Sigmoid colon (tissue), 7 donors: ENCODE results near the gene KIRREL3. TPM values are rescaled to one million over a fixed set of nuclear protein-coding genes. Genes with fewer than 3 reads are reported as not detected.

Experiments
- DNase-seq: peaks from one replicate; pipeline ENCODE4 v3.0.0-alpha.2; 2019
- H3K27ac ChIP-seq, 4 donors: fragments of 200-600 bp; sonication (generic); one replicate each; pipeline ENCODE4 v1.5.1; 2016 to 2019; ENCODE audit warnings: mild to moderate bottlenecking in 1 of 4
- H3K27me3 ChIP-seq, 3 donors: fragments of 200-600 bp; sonication (generic); one replicate each; pipeline ENCODE4 v1.5.1; 2019; ENCODE audit warnings: mild to moderate bottlenecking in 1 of 3
- H3K36me3 ChIP-seq, 4 donors: fragments of 200-600 bp; sonication (generic); one replicate each; pipeline ENCODE4 v1.5.1; 2016 to 2019
- H3K4me1 ChIP-seq, 4 donors: fragments of 200-600 bp; sonication (generic); one replicate each; pipeline ENCODE4 v1.5.1; 2017 to 2019
- H3K4me3 ChIP-seq, 4 donors: fragments of 200-600 bp; sonication (generic); one replicate each; pipeline ENCODE4 v1.5.1; 2017 to 2019; ENCODE audit warnings: mild to moderate bottlenecking in 2 of 4, moderate library complexity in 1 of 4
- H3K9me3 ChIP-seq, 4 donors: fragments of 200-600 bp in 3 of 4; sonication (generic) in 3 of 4; one replicate each; pipeline versions ENCODE4 v1.5.1 to v1.6.1; 2013 to 2019
- EP300 ChIP-seq, 4 donors: sonication (generic); formaldehyde crosslinking; IDR thresholded peaks; one replicate each; pipeline ENCODE4 v1.6.1; 2017; ENCODE audit warnings: antibody characterized with exemption in 4 of 4
- POLR2A ChIP-seq, 2 donors: fragments of 450-650 bp; IDR thresholded peaks; one replicate each; pipeline ENCODE4 v1.6.1; 2016; ENCODE audit warnings: antibody characterized with exemption in 2 of 2, mild to moderate bottlenecking in 2 of 2, moderate library complexity in 2 of 2
- POLR2AphosphoS5 ChIP-seq, 4 donors: sonication (generic); formaldehyde crosslinking; IDR thresholded peaks; one replicate each; pipeline ENCODE4 v1.6.1; 2017; ENCODE audit warnings: antibody characterized with exemption in 4 of 4
- WGBS, 2 donors: extraction: QIAGEN DNeasy Blood & Tissue Kit; methylation state at CpG; one replicate each; pipeline ENCODE4 v1.1.7; 2013; 5-methylcytosine and 5-hydroxymethylcytosine counted together
- intact Hi-C: fragments of 100-400 bp; cut with DNase I; formaldehyde crosslinking; loops from one replicate; pipeline ENCODE4 v1.15.1; 2023
- polyA plus RNA-seq, 3 donors: library from polyadenylated mRNA; stranded (reverse); fragments of 200-250 nt; gene quantifications; one replicate each; pipeline ENCODE4 v1.2.3, GENCODE V29; 2013
- total RNA-seq, 4 donors: library from RNA; depleted of rRNA; stranded (reverse); fragments of >200 nt; gene quantifications; one replicate each; pipeline ENCODE4 v1.1.0, GENCODE V29; 2016
- TF ChIP-seq, protein P1 (sequence below), 4 experiments: fragments of 450-650 bp in 3 of 4; fragments of 200-600 bp in 1 of 4; IDR thresholded peaks; one replicate each; pipeline ENCODE4 v1.5.1; 2016 to 2019; ENCODE audit warnings: antibody characterized with exemption in 4 of 4, mild to moderate bottlenecking in 3 of 4, moderate library complexity in 2 of 4
- donor health status: healthy with polysubstance abuse.
- donor health status: Bipolar disorder and iron deficiency.
- donor health status: healthy.

The KIRREL3 gene
- total and polyA plus RNA-seq, 7 donors = under 0.01 to 3.3 (median 1.0) TPM

DNA sequence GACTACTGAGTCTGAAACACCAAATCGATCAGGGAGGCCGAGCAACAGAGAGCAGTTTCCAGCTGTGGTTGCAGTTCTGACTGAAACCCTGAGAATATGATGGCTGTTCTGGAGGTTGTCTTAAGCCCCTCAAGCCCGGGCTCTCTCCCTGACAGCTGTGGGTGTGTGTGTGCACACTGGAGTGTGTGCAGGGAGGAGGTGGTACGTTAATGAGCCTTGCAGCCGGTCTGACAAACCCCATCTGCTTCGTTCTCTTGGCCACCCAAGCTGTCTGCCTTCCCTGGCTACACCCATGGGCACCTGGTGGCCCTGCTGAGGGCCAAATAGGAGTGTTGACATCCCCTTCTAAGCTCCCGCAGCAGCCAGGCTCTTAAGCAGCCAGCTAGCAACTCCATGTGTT is 189.8 kb downstream of the KIRREL3 start:
- no peaks in the 10 kb centered on the region for H3K9me3 ChIP-seq
- DNase-seq = no peak
- intact Hi-C loops = no loop called here
- 68 to 74% methylated on average over 7 of the region's 7 CpGs for WGBS, 2 donors
- H3K4me3 ChIP-seq = no peak overlapping the region
- H3K36me3 ChIP-seq = no peaks in the 10 kb centered on the region
- no peaks in the 10 kb centered on the region for H3K27me3 ChIP-seq
- TF ChIP-seq EP300 (IDR thresholded peaks at IDR 0.05) = no peak
- TF ChIP-seq, protein P1, sequence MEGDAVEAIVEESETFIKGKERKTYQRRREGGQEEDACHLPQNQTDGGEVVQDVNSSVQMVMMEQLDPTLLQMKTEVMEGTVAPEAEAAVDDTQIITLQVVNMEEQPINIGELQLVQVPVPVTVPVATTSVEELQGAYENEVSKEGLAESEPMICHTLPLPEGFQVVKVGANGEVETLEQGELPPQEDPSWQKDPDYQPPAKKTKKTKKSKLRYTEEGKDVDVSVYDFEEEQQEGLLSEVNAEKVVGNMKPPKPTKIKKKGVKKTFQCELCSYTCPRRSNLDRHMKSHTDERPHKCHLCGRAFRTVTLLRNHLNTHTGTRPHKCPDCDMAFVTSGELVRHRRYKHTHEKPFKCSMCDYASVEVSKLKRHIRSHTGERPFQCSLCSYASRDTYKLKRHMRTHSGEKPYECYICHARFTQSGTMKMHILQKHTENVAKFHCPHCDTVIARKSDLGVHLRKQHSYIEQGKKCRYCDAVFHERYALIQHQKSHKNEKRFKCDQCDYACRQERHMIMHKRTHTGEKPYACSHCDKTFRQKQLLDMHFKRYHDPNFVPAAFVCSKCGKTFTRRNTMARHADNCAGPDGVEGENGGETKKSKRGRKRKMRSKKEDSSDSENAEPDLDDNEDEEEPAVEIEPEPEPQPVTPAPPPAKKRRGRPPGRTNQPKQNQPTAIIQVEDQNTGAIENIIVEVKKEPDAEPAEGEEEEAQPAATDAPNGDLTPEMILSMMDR (IDR thresholded peaks at IDR 0.05) = no peak
- TF ChIP-seq POLR2AphosphoS5 (IDR thresholded peaks at IDR 0.05) = no peak
- no peaks in the 10 kb centered on the region for H3K4me1 ChIP-seq
- no peak overlapping the region for H3K27ac ChIP-seq

DNA sequence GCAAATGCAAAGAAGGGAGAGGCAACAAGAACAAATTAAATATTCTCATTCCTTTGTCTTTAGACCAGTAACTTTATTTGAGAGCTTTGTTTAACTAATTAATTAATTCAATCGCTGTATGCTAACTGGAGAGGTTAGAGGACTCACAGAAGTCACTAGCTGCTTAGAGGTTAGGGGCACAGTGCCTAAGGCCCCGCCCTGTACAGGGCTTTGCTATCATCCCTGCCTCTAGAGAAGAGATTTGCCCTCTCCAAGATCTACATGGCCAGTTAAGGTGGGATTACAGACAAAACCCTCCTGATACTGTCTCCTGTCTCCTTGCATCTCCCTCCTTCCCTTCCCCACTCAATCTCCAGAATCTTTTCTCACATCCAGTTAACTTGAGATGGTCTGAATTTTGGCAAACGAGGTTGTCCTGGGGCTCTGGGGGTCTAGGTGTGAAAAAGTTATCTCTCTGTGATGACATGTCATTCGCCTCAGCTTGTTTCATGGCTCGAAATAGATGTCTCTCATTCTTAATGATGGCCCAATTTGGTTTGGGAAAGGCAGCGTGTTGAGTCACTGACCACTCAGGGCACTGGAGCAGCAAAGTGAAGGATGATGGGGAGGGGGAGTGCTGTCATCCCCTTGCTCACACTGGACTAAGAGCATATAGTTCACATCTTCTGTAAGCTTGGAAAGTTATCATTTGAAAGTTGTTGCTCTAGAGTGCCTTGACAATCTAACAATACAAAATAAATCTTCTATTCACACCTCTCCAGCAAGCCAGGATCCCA is 190.9 kb downstream of the KIRREL3 start:
- 74 to 82% methylated on average over 6 of the region's 6 CpGs for WGBS, 2 donors
- no peak for DNase-seq
- Histone ChIP-seq H3K9me3 (no peaks in the 10 kb centered on the region), H3K27me3 (no peaks in the 10 kb centered on the region), H3K4me1 (no peaks in the 10 kb centered on the region), H3K4me3 (no peak overlapping the region), H3K27ac (no peak overlapping the region), H3K36me3 (no peaks in the 10 kb centered on the region)
- intact Hi-C loops = no loop called here
- no peak for TF ChIP-seq POLR2A (IDR thresholded peaks at IDR 0.05)
- TF ChIP-seq POLR2AphosphoS5 (IDR thresholded peaks at IDR 0.05) = no peak
- TF ChIP-seq, protein P1 (IDR thresholded peaks at IDR 0.05) = no peak
- TF ChIP-seq EP300 (IDR thresholded peaks at IDR 0.05) = no peak

DNA sequence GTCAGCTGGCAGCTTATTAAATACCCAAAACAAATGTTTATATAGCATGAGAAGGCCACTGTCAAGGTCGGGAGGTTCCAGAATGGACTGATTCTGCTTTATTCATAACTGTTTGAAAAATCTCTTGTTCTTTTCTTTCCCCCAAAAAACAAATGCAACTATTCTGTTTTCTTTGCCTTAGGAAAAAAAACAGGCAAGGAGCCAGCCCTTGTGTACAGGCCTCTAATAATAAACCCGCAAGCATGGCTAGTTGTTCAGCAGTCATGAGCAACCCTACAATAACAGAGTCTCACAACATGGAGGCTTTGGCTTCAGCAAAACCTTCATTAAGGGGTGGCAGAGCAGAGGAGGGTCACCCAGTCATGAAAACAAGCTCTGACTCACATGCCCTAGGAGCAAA is 191.7 kb downstream of the KIRREL3 start:
- Histone ChIP-seq H3K27me3 (no peaks in the 10 kb centered on the region), H3K4me3 (no peak overlapping the region), H3K27ac (no peak overlapping the region), H3K36me3 (no peaks in the 10 kb centered on the region), H3K9me3 (no peaks in the 10 kb centered on the region), H3K4me1 (no peaks in the 10 kb centered on the region)
- WGBS, 2 donors = 45 to 60% methylated on average over 2 of the region's 2 CpGs
- intact Hi-C loops = no loop called here
- no peak for DNase-seq
- TF ChIP-seq POLR2AphosphoS5 (IDR thresholded peaks at IDR 0.05) (no peak), POLR2A (IDR thresholded peaks at IDR 0.05) (no peak), EP300 (IDR thresholded peaks at IDR 0.05) (no peak)
- TF ChIP-seq, protein P1 (IDR thresholded peaks at IDR 0.05) = no peak

DNA sequence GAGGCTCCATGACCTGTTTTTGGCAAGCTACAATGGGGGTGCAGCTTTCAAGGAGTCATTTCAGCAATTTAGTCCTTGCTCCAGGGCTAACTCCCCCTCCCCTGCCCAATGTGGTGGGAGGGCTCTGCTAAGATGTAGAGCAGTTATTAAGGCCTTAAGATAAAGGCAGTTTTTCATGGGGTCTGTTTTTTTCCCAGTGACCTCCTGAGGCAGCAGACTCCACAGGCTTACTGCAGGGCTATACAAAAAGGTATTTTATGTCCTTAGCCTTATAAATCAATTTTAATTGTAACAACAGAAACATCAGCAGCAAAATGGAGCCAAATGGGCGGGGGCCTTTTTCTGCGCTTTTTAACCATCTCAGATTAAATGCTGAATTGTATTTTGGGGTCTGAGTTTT is 192.3 kb downstream of the KIRREL3 start:
- WGBS, 2 donors = 44 to 45% methylated on average over 2 of the region's 2 CpGs
- no peaks in the 10 kb centered on the region for H3K36me3 ChIP-seq
- H3K27me3 ChIP-seq = no peaks in the 10 kb centered on the region
- no peak overlapping the region for H3K27ac ChIP-seq
- H3K4me1 ChIP-seq = no peaks in the 10 kb centered on the region
- TF ChIP-seq EP300 (IDR thresholded peaks at IDR 0.05) = no peak
- no peak for TF ChIP-seq POLR2AphosphoS5 (IDR thresholded peaks at IDR 0.05)
- TF ChIP-seq, protein P1 (IDR thresholded peaks at IDR 0.05) = no peak
- no peak for TF ChIP-seq POLR2A (IDR thresholded peaks at IDR 0.05)
- H3K9me3 ChIP-seq = no peaks in the 10 kb centered on the region
- intact Hi-C loops = no loop called here
- no peak for DNase-seq
- no peak overlapping the region for H3K4me3 ChIP-seq

DNA sequence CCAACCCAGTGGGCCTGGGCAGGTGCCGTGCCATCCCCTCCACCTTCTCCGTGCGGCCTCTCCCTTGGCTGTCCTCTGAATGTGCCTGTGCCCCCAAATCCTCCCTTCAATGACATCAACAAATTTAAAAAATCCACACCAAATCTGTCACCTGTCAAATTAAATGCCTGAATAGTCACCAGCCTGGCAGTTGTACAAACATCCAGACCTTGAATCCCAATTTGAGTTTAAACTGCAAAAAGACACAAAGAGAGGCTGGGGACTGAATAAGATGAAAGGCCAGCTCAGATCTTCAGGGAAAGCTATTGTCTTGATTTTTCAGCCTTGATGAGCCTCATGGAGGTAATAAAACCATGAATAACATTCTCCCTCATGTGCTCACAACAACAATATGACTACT is 194.7 kb downstream of the KIRREL3 start:
- DNase-seq = no peak
- 95 to 98% methylated on average over 3 of the region's 3 CpGs for WGBS, 2 donors
- Histone ChIP-seq H3K9me3 (no peaks in the 10 kb centered on the region), H3K4me1 (no peaks in the 10 kb centered on the region), H3K27ac (no peak overlapping the region), H3K36me3 (no peaks in the 10 kb centered on the region), H3K27me3 (no peaks in the 10 kb centered on the region), H3K4me3 (no peak overlapping the region)
- intact Hi-C loops = no loop called here
- TF ChIP-seq EP300 (IDR thresholded peaks at IDR 0.05) (no peak), POLR2A (IDR thresholded peaks at IDR 0.05) (no peak), POLR2AphosphoS5 (IDR thresholded peaks at IDR 0.05) (no peak)
- TF ChIP-seq, protein P1 (IDR thresholded peaks at IDR 0.05) = no peak
